CD4-positive, alpha-beta T cell treated with Interleukin-15 for 4 hours (primary cell): Measurements from ENCODE around the gene GFM1.

Source experiments
- DNase-seq: peaks from one replicate; pipeline ENCODE4 v3.0.0-alpha.2; 2020; ENCODE audit warnings: low spot score

GFM1 gene

DNA sequence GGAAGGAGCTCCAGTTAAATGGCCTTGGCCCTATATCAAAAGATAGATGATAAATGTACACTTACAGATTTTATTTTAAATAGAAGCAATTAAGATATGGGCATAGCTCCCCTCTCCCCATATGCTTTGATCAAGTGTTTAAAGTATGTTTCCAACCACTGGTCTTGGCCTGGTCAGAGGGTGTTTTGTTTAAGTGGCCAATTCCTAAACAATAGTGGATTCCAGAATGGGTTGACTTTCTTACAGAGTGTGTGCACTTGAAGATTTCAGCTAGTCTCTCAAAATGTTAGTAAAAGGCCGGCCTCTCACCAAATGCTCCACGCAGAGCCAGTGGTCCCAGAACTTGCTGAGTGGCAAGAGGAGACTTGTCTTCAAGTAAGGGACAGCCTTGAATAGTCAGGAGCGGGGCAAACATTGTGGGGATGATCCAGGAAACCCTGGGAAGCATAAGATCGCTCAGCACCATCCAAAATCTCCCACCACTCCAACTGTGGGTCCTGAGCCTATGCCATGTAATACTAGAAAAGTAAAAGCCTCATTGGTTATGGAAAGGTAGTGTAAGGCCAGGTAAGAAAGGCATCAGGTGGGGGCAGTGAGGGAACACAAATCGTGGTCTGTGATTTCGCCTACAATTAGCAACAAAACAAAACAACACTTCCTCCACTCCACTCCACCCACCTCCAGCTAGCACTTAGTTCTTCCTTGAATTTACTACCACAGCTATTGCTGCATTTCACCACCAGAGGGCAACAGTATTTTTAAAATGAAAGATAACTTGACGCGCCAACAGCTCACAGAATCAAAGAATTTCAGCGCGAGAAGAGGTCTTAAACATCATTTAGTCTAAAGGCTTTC, 83.1 kb downstream of the GFM1 start:
- DNase-seq = peak; percentile 77

- no peak for DNase-seq
These were observed 83.7 kb downstream of the GFM1 start for GRCh38 chr3:158728061-158728377.

DNA sequence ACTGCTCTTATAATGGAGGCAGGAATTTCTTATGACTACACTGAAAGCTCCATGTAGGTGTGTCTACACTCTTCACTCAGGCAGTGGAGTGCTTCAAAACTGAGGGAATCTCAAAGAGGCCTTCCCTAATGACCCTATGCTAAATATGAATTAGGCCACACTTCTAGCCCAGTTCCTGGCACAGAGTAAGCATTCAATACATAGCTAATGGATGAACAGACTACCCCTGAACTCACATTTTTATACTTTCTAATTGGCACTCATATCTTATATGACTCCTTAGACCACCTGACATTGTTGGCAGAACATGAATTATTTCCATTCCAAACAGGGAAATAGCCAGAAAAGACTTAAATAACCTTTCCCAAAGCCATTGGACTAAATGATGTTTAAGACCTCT, 84.5 kb downstream of the GFM1 start:
- DNase-seq = no peak

DNA sequence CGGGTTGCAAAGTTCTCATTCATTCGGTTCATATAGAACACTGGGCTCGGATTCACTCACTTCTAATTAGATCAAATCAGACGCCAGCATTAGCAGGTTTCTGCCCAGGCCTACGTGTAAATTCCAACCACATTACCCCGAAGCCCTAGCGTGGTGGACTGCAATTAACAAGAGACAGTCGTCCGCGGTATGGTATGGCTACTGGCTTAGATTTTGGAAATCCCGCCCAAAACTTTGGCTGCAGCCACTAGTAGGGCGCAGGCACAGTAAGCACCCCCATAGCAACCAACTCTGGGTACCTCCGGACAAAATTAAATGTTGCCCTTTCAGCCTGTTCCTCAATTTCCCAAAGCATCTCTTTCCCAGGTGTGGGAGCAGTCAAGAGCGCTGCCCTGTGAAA, 87.2 kb downstream of the GFM1 start:
- no peak for DNase-seq

DNA sequence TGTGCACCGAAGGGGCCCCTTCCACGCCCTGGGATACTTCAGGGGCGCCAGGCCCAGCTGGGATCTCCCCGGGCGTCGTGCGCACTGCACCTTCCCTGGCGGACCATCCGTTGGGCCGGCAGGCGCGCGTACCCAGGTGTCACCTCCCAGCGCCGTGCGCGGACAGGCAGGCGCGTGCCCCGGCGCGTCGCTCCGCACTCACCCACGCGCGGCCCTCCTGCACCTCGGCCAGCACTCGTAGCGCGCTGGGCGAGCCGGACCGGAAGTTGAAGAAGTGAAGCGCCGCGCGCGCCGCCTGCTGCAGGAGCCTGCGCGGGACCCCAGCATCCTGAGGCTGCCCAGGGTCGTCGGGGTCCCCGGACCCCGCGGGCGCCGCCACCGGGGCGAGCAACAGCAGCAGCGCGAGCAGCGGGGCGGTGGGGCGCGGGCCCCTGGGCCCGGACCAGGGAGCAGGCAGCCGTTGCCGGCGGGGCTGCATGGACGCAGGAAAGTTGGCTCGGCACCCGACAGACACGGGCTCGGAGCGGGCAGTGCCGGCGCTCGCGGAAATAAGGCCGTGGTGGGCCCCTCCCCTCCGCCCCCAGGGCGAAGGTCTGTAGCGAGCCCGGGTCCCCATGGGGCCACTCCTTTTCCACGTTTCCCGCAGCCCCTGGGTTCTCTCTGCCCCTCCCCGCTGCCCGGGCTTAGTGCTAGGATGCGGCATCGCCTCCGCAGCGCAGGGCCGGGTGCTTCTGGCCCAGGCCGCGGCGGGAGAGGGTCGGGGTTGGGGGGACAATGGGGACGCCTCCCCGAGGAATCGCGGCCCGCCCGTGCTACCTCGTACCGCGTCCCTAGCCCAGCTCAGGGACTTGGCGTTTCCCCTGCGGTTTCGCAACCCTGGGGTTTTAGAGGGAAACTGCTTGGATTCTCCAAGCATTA, 87.9 kb downstream of the GFM1 start, which contains the start of gene RARRES1:
RARRES1 (minus strand) TSS at position 520 of the 918 bp plus-strand sequence; CDS start at position 478, 42 bp downstream.
- DNase-seq = peak; percentile 9

DNA sequence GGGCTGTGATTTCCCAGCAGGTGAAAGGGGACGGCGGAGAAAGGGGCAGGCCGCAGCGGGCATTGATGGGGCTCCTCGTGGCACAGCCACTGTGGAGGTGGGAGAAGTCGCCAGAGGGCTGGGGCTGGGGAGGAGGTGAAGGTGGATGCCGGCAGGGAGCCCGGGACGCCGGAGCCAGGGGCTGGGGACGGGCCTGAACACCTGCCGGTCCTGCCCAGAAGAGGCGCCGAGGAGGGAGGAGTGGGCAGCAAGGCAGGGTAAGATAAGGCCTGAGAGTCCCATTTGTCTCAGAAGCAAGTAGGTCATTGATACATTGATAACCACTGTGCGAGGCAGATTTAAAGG, 88.5 kb downstream of the GFM1 start:
- no peak for DNase-seq

- no peak for DNase-seq
These were observed 89.3 kb downstream of the GFM1 start for GRCh38 chr3:158733656-158734055.

DNA sequence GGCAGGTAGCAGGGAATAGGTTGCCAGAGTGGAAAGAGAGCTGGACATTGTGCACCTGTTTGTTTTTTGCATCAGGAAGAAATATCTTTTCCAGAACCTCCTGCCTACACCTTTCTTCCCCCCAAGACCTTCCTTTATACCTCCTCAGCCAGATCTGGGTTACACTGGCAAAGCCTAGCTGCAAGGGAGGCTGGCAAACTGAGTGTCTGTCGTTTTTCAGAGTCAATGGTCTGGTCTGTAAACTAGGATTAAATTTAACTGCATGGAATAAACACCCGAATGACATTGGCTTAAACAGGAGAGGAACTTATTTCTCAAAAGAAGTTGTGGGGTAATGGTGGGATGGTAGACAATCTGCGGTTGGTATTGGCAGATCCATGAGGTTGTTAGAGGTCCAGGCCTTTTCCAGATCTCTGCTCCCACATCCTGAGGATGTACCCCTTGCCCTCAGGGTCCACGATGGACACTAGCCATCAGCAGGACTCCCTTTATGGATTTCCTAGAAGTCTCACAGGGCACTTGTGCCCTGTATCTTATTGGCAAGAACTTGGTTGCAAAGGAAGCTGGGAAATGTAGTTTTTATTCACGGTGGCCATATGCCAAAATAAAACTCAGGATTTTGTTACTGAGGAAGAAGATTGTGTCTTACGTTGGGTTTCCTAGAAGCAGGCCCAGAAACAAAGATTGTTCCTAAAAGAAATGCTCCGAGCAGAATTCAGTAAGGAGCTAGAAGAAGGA, 91.1 kb downstream of the GFM1 start:
- no peak for DNase-seq

DNA sequence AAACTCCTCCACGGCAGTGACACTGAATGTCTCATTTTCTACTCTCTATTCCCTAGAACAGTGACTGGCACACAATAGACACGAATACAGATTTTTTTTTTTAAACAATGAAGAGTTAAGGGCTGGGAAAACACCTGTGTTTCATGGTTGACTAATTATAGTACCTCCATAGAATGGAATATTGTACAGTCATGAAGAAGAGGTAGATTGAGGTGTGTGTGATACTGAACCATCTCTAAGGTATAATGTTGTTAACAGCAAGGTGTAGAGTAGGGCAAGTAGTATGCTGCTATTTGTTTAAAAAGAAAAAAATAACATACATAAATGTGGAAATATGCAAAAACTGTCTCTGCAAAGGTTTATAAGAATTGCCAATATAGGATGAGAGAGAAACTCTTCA, 93.1 kb downstream of the GFM1 start:
- no peak for DNase-seq

GRCh38 chr3:158737976-158738615, 93.8 kb downstream of the GFM1 start:
- no peak for DNase-seq

- no peak for DNase-seq
These were observed 94.3 kb downstream of the GFM1 start for GRCh38 chr3:158738653-158739052.

- no peak for DNase-seq
These were observed 94.8 kb downstream of the GFM1 start for GRCh38 chr3:158739078-158739477.

- DNase-seq = no peak
These were observed 95.3 kb downstream of the GFM1 start for GRCh38 chr3:158739661-158740060.
